AG20443 (cell line): ENCODE results near the gene EHBP1L1.

Experiments used
- DNase-seq: peaks from one replicate; pipeline ENCODE4 v3.0.0; 2012; ENCODE audit warnings: low spot score, mixed read lengths

Gene EHBP1L1

GRCh38 chr11:65577756-65578109 is 1.9 kb downstream of the EHBP1L1 start:
- no peak for DNase-seq

- DNase-seq, result no peak
Observed at GRCh38 chr11:65578134-65578533, 2.3 kb downstream of the EHBP1L1 start.

DNA sequence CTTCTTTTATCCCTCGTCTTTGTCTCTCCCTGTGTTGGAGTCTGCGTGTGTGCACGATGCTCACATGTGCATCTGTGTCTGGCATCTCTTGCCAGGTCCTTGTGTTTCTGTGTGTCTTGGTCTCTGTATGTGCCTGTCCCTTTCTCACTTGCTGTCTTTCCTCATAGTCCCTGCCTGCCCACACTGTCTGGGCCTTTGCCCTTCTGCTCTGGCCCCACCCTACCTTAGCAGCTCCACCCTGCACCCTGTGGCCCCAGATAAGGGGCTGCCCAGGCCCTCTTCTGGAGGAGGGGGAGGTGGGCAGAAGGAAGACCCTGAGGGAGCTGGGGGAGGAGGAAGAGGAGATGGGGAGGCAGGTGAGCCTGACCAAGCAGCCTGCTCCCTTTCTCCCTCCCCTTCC is 2.8 kb downstream of the EHBP1L1 start:
- DNase-seq, result no peak

DNA sequence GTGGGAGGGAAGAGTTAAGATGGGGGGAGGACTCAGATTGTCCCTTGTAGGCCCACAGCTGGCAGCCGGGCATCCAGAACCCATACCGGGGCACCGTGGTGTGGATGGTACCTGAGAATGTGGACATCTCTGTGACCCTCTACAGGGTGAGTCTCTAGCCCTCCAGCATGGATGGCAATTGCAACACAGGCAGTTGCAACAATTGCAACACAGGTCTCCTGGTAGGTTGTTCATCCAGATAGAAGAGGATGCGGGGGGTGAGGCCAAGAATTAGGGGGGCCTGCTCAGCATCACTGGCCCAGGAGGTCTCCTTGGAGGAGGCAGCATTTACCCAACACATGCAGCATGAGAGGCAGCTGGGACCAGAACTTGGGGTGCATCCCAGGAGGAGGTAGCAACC is 3.4 kb downstream of the EHBP1L1 start:
- DNase-seq, result no peak

DNA sequence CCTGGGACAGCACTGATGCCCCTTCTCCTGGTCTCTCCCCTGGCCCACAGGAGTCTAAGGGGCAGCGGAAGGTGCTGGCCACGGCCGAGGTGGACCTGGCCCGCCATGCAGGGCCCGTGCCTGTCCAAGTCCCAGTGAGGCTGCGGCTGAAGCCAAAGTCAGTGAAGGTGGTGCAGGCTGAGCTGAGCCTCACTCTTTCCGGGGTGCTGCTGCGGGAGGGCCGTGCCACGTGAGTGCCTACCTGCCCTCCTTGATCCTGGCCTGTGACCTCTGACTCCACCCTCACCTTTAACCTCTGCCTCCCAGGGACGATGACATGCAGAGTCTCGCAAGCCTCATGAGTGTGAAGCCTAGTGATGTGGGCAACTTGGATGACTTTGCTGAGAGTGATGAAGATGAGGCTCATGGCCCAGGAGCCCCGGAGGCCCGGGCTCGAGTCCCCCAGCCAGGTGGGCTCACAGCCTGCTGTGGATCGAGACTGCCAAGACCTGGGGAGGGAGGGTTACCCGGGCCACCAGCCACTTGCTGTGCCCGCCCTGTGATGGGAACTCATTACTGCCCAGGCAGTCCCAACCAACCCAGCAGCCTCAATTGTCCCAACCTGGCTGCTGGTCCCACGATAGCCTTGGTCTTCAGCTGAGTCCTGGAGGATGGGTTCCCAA is 4.3 kb downstream of the EHBP1L1 start:
- no peak for DNase-seq

DNA sequence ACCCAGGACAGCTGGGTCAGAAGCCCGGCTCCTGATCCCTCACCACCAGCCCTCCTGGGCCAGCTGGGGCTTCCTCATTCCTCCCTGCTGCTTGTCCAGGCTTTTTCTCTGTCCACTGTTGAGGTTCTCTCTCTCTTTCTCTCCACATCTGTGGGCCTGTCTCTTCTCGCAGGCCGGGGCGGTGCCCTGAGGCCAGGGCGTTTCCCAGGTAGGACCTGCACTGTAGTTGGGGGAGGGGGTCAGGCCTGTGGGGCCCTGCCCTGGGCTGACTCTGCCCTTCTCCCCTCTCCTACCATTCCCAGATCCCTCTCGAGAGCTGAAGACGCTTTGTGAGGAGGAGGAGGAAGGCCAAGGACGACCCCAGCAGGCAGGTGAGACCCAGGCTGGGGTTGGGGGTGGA is 4.9 kb downstream of the EHBP1L1 start:
- DNase-seq, result no peak

DNA sequence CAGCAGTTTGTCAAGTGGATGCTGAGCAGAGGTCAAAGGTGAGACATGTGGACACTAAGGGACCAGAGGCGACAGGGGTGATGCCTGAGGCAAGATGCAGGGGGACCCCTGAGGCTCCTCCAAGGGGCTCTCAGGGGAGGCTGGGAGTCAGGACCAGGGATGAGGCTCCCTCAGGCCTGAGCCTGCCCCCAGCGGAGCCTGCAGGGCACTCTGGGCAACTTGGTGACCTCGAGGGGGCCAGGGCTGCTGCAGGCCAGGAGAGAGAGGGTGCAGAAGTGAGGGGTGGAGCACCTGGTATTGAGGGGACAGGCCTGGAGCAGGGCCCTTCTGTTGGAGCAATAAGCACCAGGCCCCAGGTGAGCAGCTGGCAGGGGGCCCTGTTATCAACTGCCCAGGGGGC is 6.1 kb downstream of the EHBP1L1 start:
- no peak for DNase-seq

- DNase-seq, result no peak
Observed at GRCh38 chr11:65583589-65583988, 7.7 kb downstream of the EHBP1L1 start.

- no peak for DNase-seq
Observed at GRCh38 chr11:65584106-65584505, 8.3 kb downstream of the EHBP1L1 start.

DNA sequence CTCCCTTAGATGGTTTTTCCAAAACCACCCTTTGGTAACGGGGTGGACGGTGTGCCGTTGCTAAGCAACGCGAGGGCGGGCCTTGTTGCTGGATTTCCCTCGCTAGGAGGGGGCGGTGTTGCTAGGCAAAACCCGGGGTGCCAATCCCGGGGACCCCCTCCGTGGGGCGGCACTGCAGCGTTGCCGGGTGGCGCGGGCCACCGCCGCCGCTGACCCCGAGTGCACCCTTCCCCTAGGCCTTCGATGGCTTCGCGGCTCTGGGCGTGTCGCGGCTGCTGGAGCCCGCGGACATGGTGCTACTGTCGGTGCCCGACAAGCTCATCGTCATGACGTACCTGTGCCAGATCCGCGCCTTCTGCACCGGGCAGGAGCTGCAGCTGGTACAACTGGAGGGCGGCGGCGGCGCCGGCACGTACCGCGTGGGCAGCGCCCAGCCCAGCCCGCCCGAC is 8.9 kb downstream of the EHBP1L1 start:
- DNase-seq, result no peak

DNA sequence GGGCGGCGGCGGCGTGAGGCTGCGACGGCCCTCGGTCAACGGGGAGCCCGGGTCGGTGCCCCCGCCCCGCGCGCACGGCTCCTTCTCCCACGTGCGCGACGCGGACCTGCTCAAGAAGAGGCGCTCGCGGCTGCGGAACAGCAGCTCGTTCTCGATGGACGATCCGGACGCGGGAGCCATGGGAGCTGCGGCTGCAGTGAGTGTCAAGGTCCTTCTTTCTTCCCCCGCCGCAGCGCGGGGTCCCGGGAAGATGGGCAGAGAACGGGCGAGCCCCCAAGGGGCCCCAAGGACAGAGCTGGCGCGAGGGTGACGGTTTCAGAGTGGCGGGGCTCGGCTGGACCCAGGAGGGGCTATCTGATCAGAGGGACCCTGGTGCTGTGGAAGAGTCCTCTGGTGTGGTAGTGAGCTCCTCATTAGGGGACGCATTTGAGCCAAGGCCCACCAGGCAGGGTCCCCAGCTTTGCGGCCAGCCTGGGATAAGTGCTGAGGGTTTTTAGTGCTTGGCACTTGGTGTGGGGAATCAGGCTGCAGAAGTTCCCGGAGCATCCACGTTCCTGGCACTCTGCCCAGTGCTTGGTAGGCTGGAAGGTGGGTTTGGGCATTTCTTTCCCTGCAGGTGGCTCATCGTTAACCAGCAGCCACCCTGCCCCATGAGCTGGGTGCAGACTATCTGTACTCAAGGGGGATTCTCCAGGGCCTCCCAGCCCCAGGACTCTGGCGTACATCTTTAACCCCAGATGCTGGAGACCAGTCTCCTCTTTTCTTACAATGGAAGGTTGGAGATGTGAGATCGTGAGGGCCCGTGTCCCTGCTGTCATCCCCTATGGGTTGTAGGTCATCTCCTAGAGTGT is 9.8 kb downstream of the EHBP1L1 start:
- no peak for DNase-seq

- DNase-seq, result no peak
Observed at GRCh38 chr11:65586247-65586630, 10.4 kb downstream of the EHBP1L1 start.

- peak; percentile 32 for DNase-seq
Observed at GRCh38 chr11:65586676-65587075, 10.8 kb downstream of the EHBP1L1 start.

- DNase-seq, result peak; percentile 59
Observed at GRCh38 chr11:65588199-65589054, 12.6 kb downstream of the EHBP1L1 start.

- DNase-seq, result no peak
Observed at GRCh38 chr11:65589444-65590239, 13.8 kb downstream of the EHBP1L1 start.

DNA sequence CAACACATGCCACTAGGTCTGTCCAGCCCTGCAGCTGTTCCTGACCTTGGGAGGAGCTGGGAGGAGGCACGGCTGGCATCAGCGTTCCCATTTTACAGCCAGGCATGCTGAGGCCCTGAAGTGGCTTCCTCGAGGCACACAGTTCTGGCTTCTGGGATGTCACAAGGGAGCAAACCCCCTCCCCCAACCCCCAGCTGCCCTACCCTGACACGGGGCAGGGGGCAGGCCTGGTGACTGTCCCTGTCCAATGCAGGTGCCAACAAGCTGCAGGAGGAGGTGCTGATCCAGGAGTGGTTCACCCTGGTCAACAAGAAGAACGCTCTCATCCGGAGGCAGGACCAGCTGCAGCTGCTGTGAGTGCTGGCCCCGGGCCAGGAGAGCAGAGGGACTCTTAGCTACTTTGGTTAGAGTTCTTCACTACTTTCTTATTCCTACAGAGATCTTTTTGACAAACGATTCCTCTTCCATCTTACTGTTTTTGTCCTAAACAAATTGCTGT is 14.4 kb downstream of the EHBP1L1 start:
- DNase-seq, result no peak

- DNase-seq, result peak; percentile 70
Observed at GRCh38 chr11:65591939-65592857, 16.3 kb downstream of the EHBP1L1 start.

DNA sequence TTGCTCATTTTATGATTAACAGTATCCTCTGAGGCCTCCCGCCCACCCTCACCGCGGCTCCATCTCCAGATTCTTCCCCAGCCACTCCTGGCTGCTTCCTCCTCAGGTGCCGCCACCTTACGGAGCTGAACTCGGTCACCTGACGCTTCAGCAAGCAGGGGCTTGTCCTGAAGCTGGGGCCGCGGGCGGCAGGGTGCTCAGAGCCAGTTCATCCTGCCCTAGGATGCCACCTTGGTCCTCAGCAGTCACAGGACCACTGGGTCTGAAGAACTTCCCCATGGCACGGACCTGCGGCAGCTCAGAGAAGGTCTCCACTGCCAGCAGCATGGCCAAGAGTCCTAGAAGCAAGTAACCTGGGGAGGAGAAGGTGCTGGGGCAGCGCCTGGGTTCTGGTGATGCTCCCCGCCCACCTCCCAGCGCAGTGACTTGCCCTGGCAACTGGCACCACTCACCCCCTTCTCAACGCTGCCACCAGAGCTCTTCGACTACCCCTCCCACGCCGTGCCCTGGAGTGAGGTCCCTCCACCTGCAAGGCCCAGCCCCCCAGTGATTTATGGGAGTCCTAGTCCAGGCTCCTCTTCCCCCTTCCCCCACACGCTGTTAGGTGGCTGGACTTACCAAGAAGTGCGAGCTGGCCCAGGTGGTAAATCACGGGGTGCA is 17.1 kb downstream of the EHBP1L1 start:
- DNase-seq, result no peak

GRCh38 chr11:65593518-65594414 is 17.9 kb downstream of the EHBP1L1 start:
- peak; percentile 61 for DNase-seq
